ENCODE results near the gene CTSK. TPM values are rescaled to one million over a fixed set of nuclear protein-coding genes. Genes with fewer than 3 reads are reported as not detected.
A peak's percentile ranks its signal among the peaks of the same experiment; 100 is the strongest.
"Not testable (repeated sequence)": the region's sequence is repeated elsewhere in the genome, so short reads cannot be mapped to it uniquely, and the experiment has no call there.

Gene CTSK
- total RNA-seq, 4 donors from 2014 or later = 13.7 to 50.7 (median 22.4) TPM

DNA sequence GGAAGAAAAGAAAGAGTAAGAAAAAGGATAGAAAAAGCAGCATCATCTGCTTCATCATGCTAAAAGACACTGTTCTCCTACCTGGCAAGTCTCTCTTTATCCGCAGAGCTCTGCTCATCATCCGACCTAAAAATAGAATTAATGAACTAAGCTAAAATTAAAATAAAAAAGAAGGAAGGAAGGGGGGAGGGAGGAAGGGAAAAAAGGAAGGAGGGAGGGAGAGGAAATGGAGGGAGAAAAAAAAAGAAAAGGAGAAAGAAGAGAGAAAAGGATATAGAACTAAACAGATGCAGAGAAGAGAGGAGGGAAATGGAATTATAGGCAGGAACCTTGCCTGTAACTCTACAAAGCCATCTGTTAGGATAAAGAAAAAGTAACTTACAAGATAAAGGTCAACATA lies 34.3 kb upstream of the CTSK start:
- TF ChIP-seq POLR2A (IDR thresholded peaks at IDR 0.05) = no peak
- TF ChIP-seq, protein P1, sequence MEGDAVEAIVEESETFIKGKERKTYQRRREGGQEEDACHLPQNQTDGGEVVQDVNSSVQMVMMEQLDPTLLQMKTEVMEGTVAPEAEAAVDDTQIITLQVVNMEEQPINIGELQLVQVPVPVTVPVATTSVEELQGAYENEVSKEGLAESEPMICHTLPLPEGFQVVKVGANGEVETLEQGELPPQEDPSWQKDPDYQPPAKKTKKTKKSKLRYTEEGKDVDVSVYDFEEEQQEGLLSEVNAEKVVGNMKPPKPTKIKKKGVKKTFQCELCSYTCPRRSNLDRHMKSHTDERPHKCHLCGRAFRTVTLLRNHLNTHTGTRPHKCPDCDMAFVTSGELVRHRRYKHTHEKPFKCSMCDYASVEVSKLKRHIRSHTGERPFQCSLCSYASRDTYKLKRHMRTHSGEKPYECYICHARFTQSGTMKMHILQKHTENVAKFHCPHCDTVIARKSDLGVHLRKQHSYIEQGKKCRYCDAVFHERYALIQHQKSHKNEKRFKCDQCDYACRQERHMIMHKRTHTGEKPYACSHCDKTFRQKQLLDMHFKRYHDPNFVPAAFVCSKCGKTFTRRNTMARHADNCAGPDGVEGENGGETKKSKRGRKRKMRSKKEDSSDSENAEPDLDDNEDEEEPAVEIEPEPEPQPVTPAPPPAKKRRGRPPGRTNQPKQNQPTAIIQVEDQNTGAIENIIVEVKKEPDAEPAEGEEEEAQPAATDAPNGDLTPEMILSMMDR (IDR thresholded peaks at IDR 0.05) = no peak
- Histone ChIP-seq H3K36me3 (peaks cover 0 to 37% (median 0%) of the 10 kb centered on the region in 3 donors), H3K27ac (no peak overlapping the region), H3K9me3 (no peaks in the 10 kb centered on the region), H3K4me3 (no peak overlapping the region), H3K4me1 (no peaks in the 10 kb centered on the region), H3K27me3 (no peaks in the 10 kb centered on the region)
- no peak for DNase-seq

DNA sequence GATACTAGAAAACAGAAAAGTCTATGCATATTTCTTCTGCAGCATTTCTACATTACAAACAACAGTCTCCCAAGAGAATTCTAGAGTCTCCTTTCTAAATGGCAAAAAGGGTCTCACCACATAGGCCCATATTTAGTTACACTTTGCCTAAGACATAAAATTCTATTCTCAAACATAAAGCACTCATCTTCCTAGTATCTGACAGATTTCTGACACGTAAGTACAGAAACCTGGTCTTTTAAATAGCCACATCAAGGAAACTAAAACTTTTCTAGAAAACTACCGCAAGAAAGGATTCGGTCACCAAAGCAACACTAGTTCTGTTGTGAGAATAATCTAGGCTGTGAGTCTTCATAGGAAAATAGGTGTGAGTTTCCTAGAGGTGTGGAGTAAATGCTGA lies 33.6 kb upstream of the CTSK start:
- no peaks in the 10 kb centered on the region for H3K27me3 ChIP-seq
- H3K27ac ChIP-seq = no peak overlapping the region
- no peak overlapping the region for H3K4me3 ChIP-seq
- H3K4me1 ChIP-seq = no peaks in the 10 kb centered on the region
- DNase-seq = no peak
- H3K9me3 ChIP-seq = no peaks in the 10 kb centered on the region
- H3K36me3 ChIP-seq = peaks cover 0 to 44% (median 0%) of the 10 kb centered on the region in 3 donors
- no peak for TF ChIP-seq POLR2A (IDR thresholded peaks at IDR 0.05)
- TF ChIP-seq, protein P1 (IDR thresholded peaks at IDR 0.05) = no peak

DNA sequence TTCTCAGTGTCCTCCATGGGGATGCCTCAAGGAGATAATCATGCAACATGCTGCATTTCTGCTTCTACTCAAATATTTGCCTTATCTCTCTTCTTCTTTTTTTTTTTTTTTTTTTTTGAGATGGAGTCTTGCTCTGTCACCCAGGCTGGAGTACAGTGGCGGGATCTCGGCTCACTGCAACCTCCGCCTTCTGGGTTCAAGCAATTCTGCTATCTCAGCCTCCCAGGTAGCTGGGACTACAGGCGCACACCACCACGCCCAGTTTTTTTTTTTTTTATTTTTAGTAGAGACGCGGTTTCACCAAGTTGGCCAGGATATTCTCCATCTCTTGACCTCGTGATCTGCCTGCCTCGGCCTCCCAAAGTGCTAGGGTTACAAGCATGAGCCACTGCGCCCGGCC lies 32.8 kb upstream of the CTSK start:
- H3K9me3 ChIP-seq, H3K4me1 ChIP-seq, DNase-seq, H3K27ac ChIP-seq, H3K4me3 ChIP-seq, H3K27me3 ChIP-seq: not testable (repeated sequence)
- peaks cover 0 to 52% (median 0%) of the 10 kb centered on the region in 3 donors for H3K36me3 ChIP-seq

DNA sequence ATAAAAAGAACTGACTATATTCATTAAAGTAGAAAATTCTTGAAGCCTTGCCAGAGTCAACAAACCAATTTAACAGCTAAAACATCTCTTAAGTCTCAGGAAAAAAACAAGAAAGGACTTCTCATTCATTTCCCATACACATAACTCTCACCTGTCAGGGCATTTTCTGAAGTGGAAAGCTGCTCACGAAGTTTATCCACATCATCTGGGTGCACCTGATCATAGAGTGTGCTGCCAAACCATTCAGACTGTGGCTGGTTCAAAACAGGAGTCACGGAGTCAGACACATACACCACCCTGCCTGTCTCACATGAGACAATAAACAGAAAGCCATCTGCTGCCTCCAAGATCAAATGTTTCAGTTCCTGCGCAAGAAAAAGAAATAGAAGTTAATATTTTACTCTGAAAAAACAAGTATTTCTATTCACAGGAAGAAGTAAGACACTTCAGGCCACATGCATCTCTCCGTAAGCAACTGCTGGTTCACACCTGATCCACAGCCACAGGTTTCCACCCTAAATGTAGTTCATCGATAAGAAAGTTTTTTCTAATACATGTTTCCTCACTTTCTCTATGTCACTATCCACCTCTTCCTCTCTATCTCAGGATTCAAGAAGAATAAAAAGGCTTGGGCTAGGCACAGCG lies 28.2 kb upstream of the CTSK start:
- H3K27ac ChIP-seq = no peak overlapping the region
- H3K4me1 ChIP-seq = no peaks in the 10 kb centered on the region
- no peaks in the 10 kb centered on the region for H3K27me3 ChIP-seq
- no peak for DNase-seq
- H3K4me3 ChIP-seq = no peak overlapping the region
- no peaks in the 10 kb centered on the region for H3K9me3 ChIP-seq
- peaks cover 0 to 80% (median 0%) of the 10 kb centered on the region in 3 donors for H3K36me3 ChIP-seq
- TF ChIP-seq, protein P1 (IDR thresholded peaks at IDR 0.05) = no peak
- no peak for TF ChIP-seq POLR2A (IDR thresholded peaks at IDR 0.05)

DNA sequence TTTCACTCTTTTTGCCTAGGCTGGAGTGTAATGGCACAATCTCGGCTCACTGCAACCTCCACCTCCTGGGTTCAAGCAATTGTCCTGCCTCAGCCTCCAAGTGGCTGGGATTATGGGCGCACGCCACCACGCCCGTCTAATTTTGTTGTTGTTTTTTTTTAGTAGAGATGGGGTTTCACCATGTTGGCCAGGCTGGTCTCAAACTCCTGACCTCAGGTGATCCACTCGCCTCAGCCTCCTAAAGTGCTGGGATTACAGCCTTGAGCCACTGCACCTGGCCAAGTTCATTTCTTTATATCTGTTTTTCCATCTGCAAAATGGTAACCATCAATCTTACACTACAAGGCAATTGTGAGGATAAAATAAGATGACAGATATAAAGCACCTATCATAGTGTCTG lies 25.9 kb upstream of the CTSK start:
- DNase-seq, H3K4me3 ChIP-seq, H3K9me3 ChIP-seq, H3K4me1 ChIP-seq, H3K27ac ChIP-seq, H3K27me3 ChIP-seq: not testable (repeated sequence)
- H3K36me3 ChIP-seq = peaks cover 0 to 82% (median 0%) of the 10 kb centered on the region in 3 donors

DNA sequence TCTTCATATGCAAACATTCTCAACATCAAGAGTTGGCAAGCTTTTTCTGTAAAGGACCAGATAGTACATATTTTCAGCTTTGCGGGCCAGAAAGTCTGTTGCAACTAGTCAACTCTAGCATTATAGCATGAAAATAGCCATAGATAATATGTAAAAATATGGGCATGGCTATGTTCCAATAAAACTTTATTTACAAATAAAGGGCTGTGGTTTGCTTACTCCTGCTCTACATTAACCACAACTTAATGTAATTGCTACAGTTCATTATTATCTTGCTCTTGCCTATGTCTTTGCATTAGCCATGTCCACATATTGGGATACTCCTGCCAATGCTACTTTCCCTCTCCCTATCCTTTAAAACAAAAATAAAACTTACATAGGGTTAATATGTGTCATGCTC lies 24.5 kb upstream of the CTSK start:
- Histone ChIP-seq H3K27ac (no peak overlapping the region), H3K27me3 (no peaks in the 10 kb centered on the region), H3K36me3 (peaks cover 0 to 88% (median 0%) of the 10 kb centered on the region in 3 donors), H3K4me1 (no peaks in the 10 kb centered on the region), H3K4me3 (no peak overlapping the region), H3K9me3 (no peaks in the 10 kb centered on the region)
- no peak for TF ChIP-seq POLR2A (IDR thresholded peaks at IDR 0.05)
- TF ChIP-seq, protein P1 (IDR thresholded peaks at IDR 0.05) = no peak
- DNase-seq = no peak

DNA sequence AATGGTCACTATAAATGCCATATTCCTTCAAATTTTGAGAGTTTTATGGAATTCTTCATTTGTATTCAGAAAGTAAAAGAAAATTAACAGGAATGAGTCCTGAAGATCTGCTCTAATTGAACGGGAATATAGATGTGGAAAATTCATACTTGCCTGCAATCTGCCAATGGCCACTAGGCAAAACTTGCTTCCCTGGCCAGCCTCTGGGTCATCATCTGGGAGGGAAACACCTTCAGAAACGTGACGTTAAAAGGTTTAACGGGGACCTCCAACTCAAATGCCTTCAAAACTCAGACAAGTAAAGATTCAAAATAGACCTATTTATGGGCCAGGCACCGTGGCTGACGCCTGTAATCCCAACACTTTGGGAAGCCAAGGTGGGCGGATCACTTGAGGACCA lies 21.7 kb upstream of the CTSK start:
- H3K27me3 ChIP-seq = no peaks in the 10 kb centered on the region
- H3K9me3 ChIP-seq = no peaks in the 10 kb centered on the region
- DNase-seq = no peak
- peaks cover 0 to 89% (median 0%) of the 10 kb centered on the region in 3 donors for H3K36me3 ChIP-seq
- no peak overlapping the region for H3K27ac ChIP-seq
- H3K4me1 ChIP-seq = no peaks in the 10 kb centered on the region
- TF ChIP-seq, protein P1 (IDR thresholded peaks at IDR 0.05) = peak in 2 of 6 experiments; percentile 23 to 34
- TF ChIP-seq POLR2A (IDR thresholded peaks at IDR 0.05) = no peak
- H3K4me3 ChIP-seq = no peak overlapping the region
